Duodenal mucosa (tissue), 2 donors: ENCODE data around the gene NUPR1.
A peak's percentile ranks its signal among the peaks of the same experiment; 100 is the strongest.

Experiments used
- H3K27ac ChIP-seq: one replicate; pipeline ENCODE4 v1.7.0; 2013; ENCODE audit warnings: low read depth, low read length
- H3K27me3 ChIP-seq, 2 donors: one replicate each; pipeline ENCODE4 v1.7.0; 2013; ENCODE audit warnings: low read length in 2 of 2, control low read depth in 1 of 2; ENCODE audit not compliant: insufficient read depth in 2 of 2, control insufficient read depth in 1 of 2
- H3K36me3 ChIP-seq, 2 donors: one replicate each; pipeline ENCODE4 v1.7.0; 2013; ENCODE audit warnings: low read length in 2 of 2, control low read depth in 1 of 2; ENCODE audit not compliant: insufficient read depth in 2 of 2, control insufficient read depth in 1 of 2
- H3K4me1 ChIP-seq, 2 donors: one replicate each; pipeline ENCODE4 v1.7.0; 2013; ENCODE audit warnings: low read length in 2 of 2, control low read depth in 1 of 2; ENCODE audit not compliant: insufficient read depth in 2 of 2, control insufficient read depth in 1 of 2
- H3K4me3 ChIP-seq, 2 donors: one replicate each; pipeline ENCODE4 v1.7.0; 2013; ENCODE audit warnings: low read length in 2 of 2, low read depth in 1 of 2
- H3K9ac ChIP-seq, 2 donors: one replicate each; pipeline ENCODE4 v1.7.0; 2013; ENCODE audit warnings: low read length in 2 of 2, low read depth in 1 of 2
- H3K9me3 ChIP-seq, 2 donors: one replicate each; pipeline ENCODE4 v1.7.0; 2013; ENCODE audit warnings: low read length in 2 of 2, control low read depth in 1 of 2; ENCODE audit not compliant: control insufficient read depth in 1 of 2

NUPR1 gene

DNA sequence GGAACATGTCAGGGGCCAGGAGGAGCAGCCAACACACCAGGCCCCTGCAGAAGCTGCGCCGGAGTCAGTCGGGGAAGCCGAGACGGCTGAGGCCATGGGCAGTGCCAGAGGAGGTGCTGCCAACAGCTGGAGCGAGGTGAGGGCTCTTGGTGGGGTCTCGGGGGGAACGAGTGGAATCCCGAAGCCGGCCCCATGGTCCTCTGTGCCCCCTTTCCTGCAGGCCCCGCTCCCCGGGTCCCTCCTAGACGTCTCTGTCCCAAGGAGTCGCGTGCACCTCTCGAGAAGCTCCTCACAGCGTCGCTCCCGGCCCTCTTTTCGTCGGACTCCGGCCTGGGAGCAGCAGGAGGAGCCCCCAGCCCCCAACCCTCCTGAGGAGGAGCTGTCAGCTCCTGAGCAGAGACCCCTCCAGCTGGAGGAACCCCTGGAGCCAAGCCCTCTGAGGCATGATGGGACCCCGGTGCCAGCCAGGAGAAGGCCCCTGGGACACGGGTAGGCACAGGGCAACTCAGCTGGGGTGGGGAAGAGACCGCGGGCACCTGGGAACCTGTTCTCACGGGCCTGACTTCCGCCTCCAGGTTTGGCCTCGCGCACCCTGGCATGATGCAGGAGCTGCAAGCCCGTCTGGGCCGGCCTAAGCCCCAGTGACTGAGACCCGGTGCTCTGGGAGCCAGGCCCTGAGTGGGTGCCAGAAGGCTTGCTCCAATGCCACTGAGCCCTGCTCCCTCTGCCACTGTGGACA lies 40.7 kb downstream of the NUPR1 start:
- Histone ChIP-seq H3K9me3 (no peaks in the 10 kb centered on the region), H3K36me3 (no peaks in the 10 kb centered on the region), H3K9ac (no peak overlapping the region), H3K4me3 (no peak overlapping the region), H3K27ac (no peak overlapping the region), H3K4me1 (peaks cover 0 to 16% of the 10 kb centered on the region in 2 donors), H3K27me3 (no peaks in the 10 kb centered on the region)

DNA sequence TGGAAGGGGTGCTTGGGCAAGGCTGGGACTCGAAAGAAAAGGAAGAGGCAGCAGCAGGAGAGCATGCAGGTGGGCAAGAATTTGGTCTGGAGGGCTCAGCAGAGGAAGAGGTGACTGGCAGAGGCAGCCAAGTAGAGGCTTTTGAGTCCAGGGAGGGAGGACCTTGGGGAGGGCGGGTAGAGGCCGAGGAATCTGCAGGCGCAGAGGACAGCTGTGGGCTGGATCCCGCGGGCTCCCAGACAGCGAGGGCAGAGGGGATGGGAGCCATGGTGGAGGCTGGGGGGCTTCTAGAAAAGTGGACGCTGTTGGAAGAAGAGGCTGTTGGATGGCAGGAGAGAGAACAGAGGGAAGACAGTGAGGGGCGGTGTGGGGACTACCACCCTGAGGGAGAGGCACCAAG lies 41.4 kb downstream of the NUPR1 start:
- Histone ChIP-seq H3K36me3 (no peaks in the 10 kb centered on the region), H3K27me3 (no peaks in the 10 kb centered on the region), H3K4me3 (no peak overlapping the region), H3K4me1 (peaks cover 0 to 16% of the 10 kb centered on the region in 2 donors), H3K9me3 (no peaks in the 10 kb centered on the region), H3K9ac (no peak overlapping the region), H3K27ac (no peak overlapping the region)

DNA sequence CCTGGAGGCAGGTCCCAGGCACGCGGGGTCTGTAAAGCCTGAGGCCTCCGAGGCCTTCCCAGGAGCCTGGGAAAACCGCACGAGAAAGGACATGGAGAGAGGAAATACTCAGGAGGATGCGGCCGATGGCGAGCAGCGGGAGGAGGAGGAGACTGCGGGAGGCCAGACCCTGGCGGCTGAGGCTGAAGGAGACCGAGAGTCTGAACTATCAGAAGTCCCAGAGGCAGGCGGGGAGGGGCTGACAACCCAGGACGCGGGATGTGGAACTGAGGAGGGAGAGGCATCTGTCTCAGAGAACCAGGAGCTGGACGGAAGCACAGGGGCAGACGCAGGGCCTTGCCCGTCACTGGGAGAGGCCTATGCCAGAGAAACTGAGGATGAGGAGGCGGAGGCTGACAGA lies 41.9 kb downstream of the NUPR1 start:
- Histone ChIP-seq H3K4me1 (peaks cover 0 to 16% of the 10 kb centered on the region in 2 donors), H3K27me3 (no peaks in the 10 kb centered on the region), H3K4me3 (no peak overlapping the region), H3K9ac (no peak overlapping the region), H3K27ac (no peak overlapping the region), H3K9me3 (no peaks in the 10 kb centered on the region), H3K36me3 (no peaks in the 10 kb centered on the region)

DNA sequence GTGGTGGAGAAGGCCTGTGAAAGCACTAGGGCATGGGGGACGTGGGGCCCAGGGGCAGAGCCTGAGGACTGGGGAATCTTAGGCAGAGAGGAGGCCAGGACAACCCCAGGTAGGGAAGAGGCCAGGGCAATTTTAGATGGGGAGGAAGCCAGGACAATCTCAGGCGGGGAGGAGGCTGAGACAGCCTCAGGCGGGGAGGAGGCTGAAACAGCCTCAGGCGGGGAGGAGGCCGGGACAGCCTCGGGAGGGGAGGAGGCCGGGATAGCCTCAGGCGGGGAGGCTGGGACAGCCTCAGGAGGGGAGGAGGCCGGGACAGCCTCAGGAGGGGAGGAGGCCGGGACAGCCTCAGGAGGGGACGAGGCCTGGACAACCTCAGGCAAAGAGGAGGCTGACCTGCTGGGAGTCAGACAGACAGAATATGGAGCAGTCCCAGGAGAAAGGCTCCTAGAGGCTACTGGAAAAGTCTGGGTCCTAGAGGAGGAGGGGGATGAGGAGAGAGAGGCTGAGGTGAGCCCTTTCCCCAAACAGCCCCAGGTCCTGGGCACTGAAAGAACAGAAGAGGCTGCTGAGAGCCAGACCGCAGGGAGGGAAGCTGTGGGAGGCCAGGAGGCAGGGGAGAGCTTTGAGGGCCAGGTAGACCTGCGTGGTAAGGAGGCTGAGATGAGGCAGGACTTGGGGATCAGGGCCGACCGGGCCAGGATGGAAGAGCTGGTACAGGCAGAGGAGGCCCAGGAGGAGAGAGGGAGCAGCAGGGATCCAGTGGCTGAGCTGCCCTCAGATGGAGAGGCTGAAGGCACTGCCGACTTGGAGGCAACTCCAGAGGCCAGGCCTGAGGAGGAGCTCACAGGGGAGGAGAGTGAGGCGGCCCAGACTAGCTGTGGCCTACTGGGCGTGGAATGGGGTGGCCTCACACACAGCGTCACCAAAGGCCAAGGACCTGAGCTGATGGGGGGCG lies 42.7 kb downstream of the NUPR1 start:
- peak overlapping the region; percentile 53 to 54 for H3K9ac ChIP-seq
- no peak overlapping the region for H3K27ac ChIP-seq
- H3K9me3 ChIP-seq = no peaks in the 10 kb centered on the region
- peaks cover 0 to 19% of the 10 kb centered on the region in 2 donors for H3K4me1 ChIP-seq
- no peaks in the 10 kb centered on the region for H3K36me3 ChIP-seq
- no peaks in the 10 kb centered on the region for H3K27me3 ChIP-seq
- H3K4me3 ChIP-seq = peak overlapping the region; percentile 48 to 60

DNA sequence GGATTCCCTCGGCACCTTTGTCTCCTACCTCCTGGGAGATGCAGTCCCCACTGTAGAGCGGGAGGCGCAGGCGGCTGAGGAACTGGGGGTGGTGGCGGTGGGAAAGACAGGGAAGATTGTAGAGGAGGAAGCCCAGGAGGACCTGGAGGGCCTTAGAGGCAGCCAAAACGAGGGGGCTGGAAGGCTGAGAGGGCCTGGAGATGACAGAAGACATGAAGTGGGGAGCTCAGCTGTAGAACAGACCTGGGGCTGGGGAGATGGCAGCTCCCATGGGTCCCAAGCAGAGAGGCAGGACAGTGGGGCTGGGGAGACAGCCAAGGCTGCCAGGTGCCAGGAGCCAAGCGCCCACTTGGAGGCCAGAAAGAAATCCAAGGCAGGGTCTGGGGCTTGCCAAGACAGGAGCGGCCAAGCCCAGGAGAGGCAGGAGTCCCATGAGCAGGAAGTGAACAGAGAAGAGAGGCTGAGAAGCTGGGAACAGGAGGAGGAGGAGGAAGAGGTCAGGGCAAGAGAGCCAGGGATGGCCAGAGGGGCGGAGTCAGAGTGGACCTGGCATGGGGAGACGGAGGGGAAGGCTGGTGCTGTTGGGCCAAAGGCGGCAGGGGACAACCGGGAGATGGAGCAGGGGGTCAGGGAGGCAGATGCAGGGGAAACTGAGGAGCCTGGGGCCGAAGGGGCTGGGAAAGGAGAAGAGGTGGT lies 43.5 kb downstream of the NUPR1 start:
- Histone ChIP-seq H3K9me3 (no peaks in the 10 kb centered on the region), H3K4me1 (peaks cover 0 to 19% of the 10 kb centered on the region in 2 donors), H3K4me3 (peak overlapping the region; percentile 48 to 60), H3K9ac (peak overlapping the region; percentile 53 to 54), H3K36me3 (no peaks in the 10 kb centered on the region), H3K27me3 (no peaks in the 10 kb centered on the region), H3K27ac (peak overlapping the region; percentile 69)

DNA sequence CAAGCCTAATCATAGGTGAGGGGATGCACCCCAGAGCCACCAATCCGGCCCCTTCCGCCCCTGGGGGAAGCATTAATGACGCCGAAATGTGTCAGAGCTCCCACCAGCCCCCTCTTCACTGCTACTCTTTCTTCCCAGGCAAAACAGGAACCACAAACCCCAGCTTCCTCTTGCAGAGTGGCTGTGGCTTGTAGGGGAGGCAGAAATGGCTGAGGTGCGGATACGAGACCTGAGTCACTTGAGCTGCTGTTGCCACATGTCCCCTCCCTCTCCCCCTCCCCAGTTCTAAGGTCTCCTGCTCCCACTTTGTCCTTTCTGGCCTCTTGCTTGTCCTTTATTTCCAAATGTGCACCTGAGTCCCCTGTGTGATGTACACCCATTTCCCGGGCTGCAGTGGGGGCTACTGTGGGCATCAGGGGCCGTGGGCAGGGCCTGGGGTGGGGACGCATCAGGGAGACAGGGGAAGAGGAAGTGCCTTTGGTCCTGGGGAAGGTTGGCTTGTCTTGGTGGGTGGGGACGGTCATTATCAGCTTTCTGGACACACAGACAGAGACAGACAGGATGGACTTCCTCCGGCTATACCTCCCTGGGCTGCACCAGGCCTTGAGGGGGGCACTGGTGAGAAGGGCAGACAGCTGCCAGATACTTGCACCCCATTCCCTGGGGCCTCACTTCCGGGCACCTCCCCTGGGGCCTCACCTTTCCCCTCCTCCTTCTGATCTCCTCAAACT lies 44.5 kb downstream of the NUPR1 start, which contains the start of gene APOBR:
TSS of gene APOBR (plus strand) at position 523 of the 731 bp plus-strand sequence. CDS start at position 562, 39 bp downstream.
- Histone ChIP-seq H3K27ac (peak within 1 kb of the TSS; percentile 73), H3K4me3 (peak within 1 kb of the TSS; percentile 48 to 60), H3K4me1 (peaks cover 0 to 19% of the 10 kb centered on the region in 2 donors), H3K36me3 (peaks cover 0 to 1% of the 10 kb centered on the region in 2 donors), H3K27me3 (no peaks in the 10 kb centered on the region), H3K9me3 (no peaks in the 10 kb centered on the region), H3K9ac (peak within 1 kb of the TSS; percentile 53 to 54)

DNA sequence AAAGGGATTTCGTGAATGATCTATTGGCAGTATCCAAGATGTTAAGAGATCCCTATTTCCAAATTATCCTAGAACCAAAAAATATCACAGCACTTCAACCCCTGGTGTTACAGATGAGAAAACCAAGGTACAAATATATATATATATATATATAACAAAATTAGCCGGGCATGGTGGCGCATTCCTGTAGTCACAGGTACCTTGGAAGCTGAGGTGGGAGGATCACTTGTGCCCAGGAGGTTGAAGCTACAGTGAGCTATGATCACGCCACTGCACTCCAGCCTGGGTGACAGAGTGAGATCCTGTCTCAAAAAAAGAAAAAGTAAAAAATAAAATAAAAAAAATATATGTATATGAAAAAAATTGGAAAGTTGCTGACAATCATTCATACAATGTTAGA lies 46.3 kb downstream of the NUPR1 start:
- peaks cover 0 to 14% of the 10 kb centered on the region in 2 donors for H3K36me3 ChIP-seq
- peaks cover 0 to 19% of the 10 kb centered on the region in 2 donors for H3K4me1 ChIP-seq
- peak overlapping the region in 1 of 2 donors; percentile 95 for H3K9ac ChIP-seq
- peak overlapping the region; percentile 88 for H3K27ac ChIP-seq
- H3K4me3 ChIP-seq = peak overlapping the region; percentile 88 to 91
- H3K9me3 ChIP-seq = no peaks in the 10 kb centered on the region
- no peaks in the 10 kb centered on the region for H3K27me3 ChIP-seq

DNA sequence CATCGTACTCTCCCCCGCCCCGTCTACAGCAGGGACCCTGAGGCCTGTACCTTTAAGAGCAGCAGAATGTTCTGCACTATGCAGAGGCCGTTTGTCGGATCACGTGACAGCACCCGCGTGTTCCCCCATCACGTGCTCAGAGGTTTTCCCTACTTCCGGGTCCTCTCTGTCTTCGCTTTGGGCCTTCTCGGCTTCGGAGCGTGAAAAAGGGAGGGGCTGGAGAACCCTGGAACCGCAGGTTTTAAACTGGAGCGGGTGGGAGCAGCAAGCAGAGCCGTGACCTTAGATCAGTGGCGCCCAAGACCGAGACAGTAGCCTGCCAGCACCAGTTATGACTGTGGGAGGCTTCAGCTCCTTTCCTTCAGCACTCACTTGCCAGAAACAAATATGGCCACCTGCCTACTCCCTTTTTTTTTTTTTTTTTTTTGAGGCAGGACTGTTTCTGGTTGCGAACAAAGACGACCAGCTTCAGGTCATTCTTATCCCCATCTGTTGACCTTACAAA lies 46.8 kb downstream of the NUPR1 start, which contains the start of gene CLN3:
TSS of gene CLN3 (minus strand) at position 105 of the 505 bp plus-strand sequence. CDS start 315 bp downstream, outside the sequence.
- Histone ChIP-seq H3K36me3 (peaks cover 0 to 15% of the 10 kb centered on the region in 2 donors), H3K4me1 (peaks cover 0 to 15% of the 10 kb centered on the region in 2 donors), H3K27ac (peak within 1 kb of the TSS; percentile 88), H3K27me3 (no peaks in the 10 kb centered on the region), H3K4me3 (peak within 1 kb of the TSS; percentile 88 to 91), H3K9ac (peak within 1 kb of the TSS; percentile 87 to 95), H3K9me3 (no peaks in the 10 kb centered on the region)
